HCT116 (cell line): ENCODE results near the gene STARD3NL. TPM values are rescaled to one million over a fixed set of nuclear protein-coding genes. Genes with fewer than 3 reads are reported as not detected.

Source experiments
- ATAC-seq: fragments of 200-7000 bp; cut with Tn5 transposase; 2 replicates; pipeline ENCODE4 v1.9.1; 2020; ENCODE audit warnings: mild to moderate bottlenecking, moderate library complexity
- BruUV-seq: library from RNA; stranded (reverse); fragments of 400-500 nt; replicated peaks from 2 replicates; lab custom pipeline; 2021; lab: Mats Ljungman, UMichigan
- CTCF ChIA-PET: fragments of 300-600 bp; sonication (Branson Sonifier 250); formaldehyde crosslinking; loops from one replicate; lab custom pipeline; 2021; ENCODE audit warnings: antibody characterized with exemption; lab: Charles Lee
- POLR2A ChIA-PET: fragments of 300-600, 350-600 bp; sonication (Branson Sonifier 250); formaldehyde crosslinking; loops from one replicate; lab custom pipeline; 2021; ENCODE audit warnings: antibody characterized with exemption; lab: Charles Lee
- RAD21 ChIA-PET, 2 experiments: fragments of 300-600 bp; sonication (Branson Sonifier 250); formaldehyde crosslinking; loops; one replicate each; lab custom pipeline; 2023; ENCODE audit warnings: low total read pairs in 2 of 2; ENCODE audit not compliant: uncharacterized antibody in 2 of 2, unreplicated experiment in 2 of 2, low non-redundant PET in 1 of 2; lab: Charles Lee
- DNase-seq: peaks from one replicate; pipeline ENCODE4 v3.0.0-alpha.2; 2010; ENCODE audit warnings: low read depth, low spot score
- H2AFZ ChIP-seq: fragments of 200-600 bp; shearing (Covaris generic), sonication (generic); 2 replicates; pipeline ENCODE4 v1.6.1; 2017; ENCODE audit warnings: low read depth, mixed run types, mixed read lengths, antibody characterized with exemption, low read length; ENCODE audit not compliant: poor library complexity, severe bottlenecking
- H3K27ac ChIP-seq: 2 replicates; pipeline ENCODE4 v1.5.1; 2012; ENCODE audit warnings: low read depth, low read length
- H3K27me3 ChIP-seq: fragments of 200-600 bp; sonication (generic); 2 replicates; pipeline ENCODE4 v1.6.1; 2016; ENCODE audit warnings: mixed run types, low read length, mixed read lengths; ENCODE audit not compliant: insufficient read depth
- H3K36me3 ChIP-seq, 2 experiments: fragments of 200-500 bp in 1 of 2; fragments of 200-600 bp in 1 of 2; sonication (Bioruptor generic) in 1 of 2; sonication (generic) in 1 of 2; 2 replicates each; pipeline versions ENCODE4 v1.5.1 to v1.6.1; 2014 to 2016; ENCODE audit warnings: low read length in 2 of 2, inconsistent platforms in 1 of 2, mixed read lengths in 1 of 2, mixed run types in 1 of 2; ENCODE audit not compliant: insufficient read depth in 2 of 2, control insufficient read depth in 1 of 2
- H3K4me1 ChIP-seq, 2 experiments: fragments of 200-600 bp in 1 of 2; sonication (generic) in 1 of 2; 2 replicates each; pipeline versions ENCODE4 v1.5.1 to v1.6.1; 2012 to 2017; ENCODE audit warnings: low read length in 2 of 2, inconsistent platforms in 1 of 2, mild to moderate bottlenecking in 1 of 2, mixed read lengths in 1 of 2, mixed run types in 1 of 2, moderate library complexity in 1 of 2; ENCODE audit not compliant: insufficient read depth in 2 of 2, control insufficient read depth in 1 of 2
- H3K4me2 ChIP-seq: fragments of 200-600 bp; sonication (generic); 2 replicates; pipeline ENCODE4 v1.6.1; 2017; ENCODE audit warnings: mixed run types, low read length, mixed read lengths
- H3K4me3 ChIP-seq, 2 experiments: fragments of 200-600 bp in 1 of 2; sonication (generic) in 1 of 2; replicated peaks in 1 of 2; 2 replicates each; pipeline ENCODE4 v1.5.1; 2011 to 2016; ENCODE audit warnings: low read length in 2 of 2, control low read depth in 1 of 2, low read depth in 1 of 2, mild to moderate bottlenecking in 1 of 2, mixed read lengths in 1 of 2, mixed run types in 1 of 2
- H3K79me2 ChIP-seq: fragments of 200-600 bp; sonication (generic); 2 replicates; pipeline ENCODE4 v1.6.1; 2017; ENCODE audit warnings: mild to moderate bottlenecking, mixed run types, low read length, moderate library complexity, mixed read lengths; ENCODE audit not compliant: insufficient read depth
- H3K9ac ChIP-seq: fragments of 200-600 bp; sonication (generic); 2 replicates; pipeline ENCODE4 v1.6.1; 2016; ENCODE audit warnings: low read length, mixed read lengths
- H3K9me2 ChIP-seq: fragments of 200-600 bp; sonication (generic), shearing (Covaris generic); 2 replicates; pipeline ENCODE4 v1.6.1; 2017; ENCODE audit warnings: mixed run types, mild to moderate bottlenecking, moderate library complexity; ENCODE audit not compliant: insufficient read depth
- H3K9me3 ChIP-seq, 2 experiments: fragments of 200-500 bp in 1 of 2; fragments of 200-600 bp in 1 of 2; sonication (Bioruptor generic) in 1 of 2; sonication (generic) in 1 of 2; 2 replicates each; pipeline ENCODE4 v1.6.1; 2014 to 2017; ENCODE audit warnings: low read length in 2 of 2, mixed read lengths in 2 of 2, inconsistent platforms in 1 of 2, low read depth in 1 of 2, mild to moderate bottlenecking in 1 of 2, mixed run types in 1 of 2, moderate library complexity in 1 of 2; ENCODE audit not compliant: control insufficient read depth in 1 of 2, insufficient read depth in 1 of 2
- H4K20me1 ChIP-seq: fragments of 200-600 bp; sonication (generic), shearing (Covaris generic); 2 replicates; pipeline ENCODE4 v1.6.1; 2017; ENCODE audit warnings: mixed run types, mild to moderate bottlenecking, moderate library complexity; ENCODE audit not compliant: insufficient read depth
- CEBPB ChIP-seq: IDR thresholded peaks from 2 replicates; pipeline ENCODE4 v1.6.1; 2012; ENCODE audit warnings: low read depth
- EGR1 ChIP-seq: IDR thresholded peaks from 2 replicates; pipeline ENCODE4 v1.6.1; 2012; ENCODE audit warnings: low read depth
- ELF1 ChIP-seq: IDR thresholded peaks from 2 replicates; pipeline ENCODE4 v1.6.1; 2012; ENCODE audit warnings: low read depth, borderline replicate concordance
- EZH2phosphoT487 ChIP-seq: fragments of 200-600 bp; IDR thresholded peaks from 2 replicates; pipeline ENCODE4 v1.6.1; 2018; ENCODE audit warnings: antibody characterized with exemption, borderline replicate concordance
- FOSL1 ChIP-seq: IDR thresholded peaks from 2 replicates; pipeline ENCODE4 v1.6.1; 2012; ENCODE audit warnings: low read depth
- JUND ChIP-seq: IDR thresholded peaks from 2 replicates; pipeline ENCODE4 v1.6.1; 2012
- POLR2A ChIP-seq: IDR thresholded peaks from 2 replicates; pipeline ENCODE4 v1.7.0; 2011; ENCODE audit warnings: borderline replicate concordance; ENCODE audit not compliant: insufficient read depth, insufficient read length; ENCODE audit errors: extremely low read depth
- RAD21 ChIP-seq: IDR thresholded peaks from 2 replicates; pipeline ENCODE4 v1.6.1; 2012; ENCODE audit warnings: low read depth, mild to moderate bottlenecking
- SIN3A ChIP-seq: IDR thresholded peaks from 2 replicates; pipeline ENCODE4 v1.6.1; 2012; ENCODE audit warnings: low read depth
- TCF7L2 ChIP-seq: IDR thresholded peaks from 2 replicates; pipeline ENCODE4 v1.7.0; 2011; ENCODE audit warnings: borderline replicate concordance, inconsistent platforms; ENCODE audit not compliant: insufficient read depth, insufficient read length; ENCODE audit errors: extremely low read depth
- YY1 ChIP-seq: IDR thresholded peaks from 2 replicates; pipeline ENCODE4 v1.6.1; 2011; ENCODE audit warnings: low read length, low read depth, moderate library complexity, mild to moderate bottlenecking; ENCODE audit not compliant: insufficient replicate concordance; ENCODE audit errors: extremely low read depth
- ZNF274 ChIP-seq: fragments of 200-500 bp; sonication (Bioruptor generic); IDR thresholded peaks from 2 replicates; pipeline ENCODE4 v1.6.1; 2014; ENCODE audit warnings: mild to moderate bottlenecking, low read depth, low read length, inconsistent platforms
- intact Hi-C: fragments of 100-400 bp; cut with micrococcal nuclease; formaldehyde crosslinking; loops from 2 replicates; pipeline ENCODE4 v1.10.0; 2022
- total RNA-seq: library from RNA; stranded (reverse); gene quantifications from one replicate; pipeline ENCODE4 v1.2.1, GENCODE V29; 2021; ENCODE audit not compliant: unreplicated experiment
- TF ChIP-seq, protein P1 (sequence below): IDR thresholded peaks from 2 replicates; pipeline ENCODE4 v1.6.1; 2011; ENCODE audit warnings: mild to moderate bottlenecking, low read length, moderate library complexity; ENCODE audit not compliant: insufficient replicate concordance; ENCODE audit errors: extremely low read depth
- TF ChIP-seq, protein P2 (sequence below), 3 experiments: fragments of 200-600 bp in 1 of 3; sonication (generic) in 1 of 3; IDR thresholded peaks in 2 of 3; conservative IDR thresholded peaks in 1 of 3; 2 replicates each; pipeline ENCODE4 v1.5.1; 2012 to 2017; ENCODE audit warnings: low read depth in 2 of 3, low read length in 2 of 3, antibody characterized with exemption in 1 of 3, borderline replicate concordance in 1 of 3, control low read depth in 1 of 3, mild to moderate bottlenecking in 1 of 3, mixed read lengths in 1 of 3, mixed run types in 1 of 3, moderate library complexity in 1 of 3; ENCODE audit not compliant: insufficient read depth in 1 of 3
- TF ChIP-seq, protein P3 (sequence below): IDR thresholded peaks from 2 replicates; pipeline ENCODE4 v1.6.1; 2012; ENCODE audit warnings: low read depth
- TF ChIP-seq, protein P4 (sequence below): IDR thresholded peaks from 2 replicates; pipeline ENCODE4 v1.6.1; 2012
- TF ChIP-seq, protein P5 (sequence below): IDR thresholded peaks from 2 replicates; pipeline ENCODE4 v1.6.1; 2012

STARD3NL gene
- total RNA-seq, 1 experiment from 2014 or later = 32.0 TPM

DNA sequence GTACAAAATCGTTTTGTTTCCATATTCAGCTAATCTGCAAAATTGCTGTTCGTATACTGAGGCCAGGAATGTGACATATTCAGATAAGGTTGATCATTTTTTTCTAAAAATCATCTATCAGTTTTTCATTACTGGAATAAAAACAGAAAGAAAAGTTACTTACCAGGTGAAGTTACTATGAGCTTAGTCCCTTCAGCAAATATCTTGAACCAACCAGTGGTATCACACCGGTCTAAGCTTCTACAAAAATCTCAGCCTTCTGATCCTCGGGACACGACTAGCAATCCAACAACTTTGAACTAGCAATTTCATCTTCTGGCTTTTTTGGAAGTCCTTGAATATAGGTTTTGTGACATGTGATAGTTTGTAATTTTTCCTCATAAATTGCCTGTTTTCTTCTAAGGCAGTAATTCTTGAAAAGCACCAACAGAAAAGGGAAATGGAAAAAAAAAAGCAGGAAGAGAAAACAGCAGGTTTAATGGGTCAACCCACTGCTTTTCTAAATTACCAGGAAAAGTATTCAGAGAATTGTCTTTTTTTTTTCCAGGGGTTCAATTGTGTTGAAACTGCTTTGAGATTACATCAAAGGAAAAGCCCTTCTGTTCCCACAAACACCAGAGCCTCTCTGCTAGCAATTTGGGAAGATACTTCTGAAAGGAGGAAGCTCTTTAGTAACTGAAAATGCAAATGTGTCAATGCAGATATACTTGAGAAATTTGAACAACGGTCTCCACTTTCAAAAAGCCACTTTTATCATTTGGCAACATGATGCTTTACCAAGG, 98.2 kb downstream of the STARD3NL start:
- ChIA-PET CTCF (no interaction called here), RAD21 (no interaction called here), POLR2A (no interaction called here)
- H3K27me3 ChIP-seq = peaks cover 5% of the 10 kb centered on the region
- no peaks in the 10 kb centered on the region for H3K36me3 ChIP-seq
- intact Hi-C loops = no loop called here
- H3K9me2 ChIP-seq = no peaks in the 10 kb centered on the region
- ATAC-seq (no peak), DNase-seq (no peak)
- TF ChIP-seq JUND (no peak), YY1 (no peak), ZNF274 (no peak), EZH2phosphoT487 (no peak), EGR1 (no peak), TCF7L2 (no peak), CEBPB (no peak), SIN3A (no peak), ELF1 (no peak), FOSL1 (no peak), POLR2A (no peak), RAD21 (no peak)
- TF ChIP-seq, protein P1, sequence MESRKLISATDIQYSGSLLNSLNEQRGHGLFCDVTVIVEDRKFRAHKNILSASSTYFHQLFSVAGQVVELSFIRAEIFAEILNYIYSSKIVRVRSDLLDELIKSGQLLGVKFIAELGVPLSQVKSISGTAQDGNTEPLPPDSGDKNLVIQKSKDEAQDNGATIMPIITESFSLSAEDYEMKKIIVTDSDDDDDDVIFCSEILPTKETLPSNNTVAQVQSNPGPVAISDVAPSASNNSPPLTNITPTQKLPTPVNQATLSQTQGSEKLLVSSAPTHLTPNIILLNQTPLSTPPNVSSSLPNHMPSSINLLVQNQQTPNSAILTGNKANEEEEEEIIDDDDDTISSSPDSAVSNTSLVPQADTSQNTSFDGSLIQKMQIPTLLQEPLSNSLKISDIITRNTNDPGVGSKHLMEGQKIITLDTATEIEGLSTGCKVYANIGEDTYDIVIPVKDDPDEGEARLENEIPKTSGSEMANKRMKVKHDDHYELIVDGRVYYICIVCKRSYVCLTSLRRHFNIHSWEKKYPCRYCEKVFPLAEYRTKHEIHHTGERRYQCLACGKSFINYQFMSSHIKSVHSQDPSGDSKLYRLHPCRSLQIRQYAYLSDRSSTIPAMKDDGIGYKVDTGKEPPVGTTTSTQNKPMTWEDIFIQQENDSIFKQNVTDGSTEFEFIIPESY = no peak
- TF ChIP-seq, protein P2, sequence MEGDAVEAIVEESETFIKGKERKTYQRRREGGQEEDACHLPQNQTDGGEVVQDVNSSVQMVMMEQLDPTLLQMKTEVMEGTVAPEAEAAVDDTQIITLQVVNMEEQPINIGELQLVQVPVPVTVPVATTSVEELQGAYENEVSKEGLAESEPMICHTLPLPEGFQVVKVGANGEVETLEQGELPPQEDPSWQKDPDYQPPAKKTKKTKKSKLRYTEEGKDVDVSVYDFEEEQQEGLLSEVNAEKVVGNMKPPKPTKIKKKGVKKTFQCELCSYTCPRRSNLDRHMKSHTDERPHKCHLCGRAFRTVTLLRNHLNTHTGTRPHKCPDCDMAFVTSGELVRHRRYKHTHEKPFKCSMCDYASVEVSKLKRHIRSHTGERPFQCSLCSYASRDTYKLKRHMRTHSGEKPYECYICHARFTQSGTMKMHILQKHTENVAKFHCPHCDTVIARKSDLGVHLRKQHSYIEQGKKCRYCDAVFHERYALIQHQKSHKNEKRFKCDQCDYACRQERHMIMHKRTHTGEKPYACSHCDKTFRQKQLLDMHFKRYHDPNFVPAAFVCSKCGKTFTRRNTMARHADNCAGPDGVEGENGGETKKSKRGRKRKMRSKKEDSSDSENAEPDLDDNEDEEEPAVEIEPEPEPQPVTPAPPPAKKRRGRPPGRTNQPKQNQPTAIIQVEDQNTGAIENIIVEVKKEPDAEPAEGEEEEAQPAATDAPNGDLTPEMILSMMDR (IDR thresholded peaks at IDR 0.05 in 2 of 3, conservative IDR thresholded peaks at IDR 0.05 in 1 of 3; ENCODE audit: borderline replicate concordance in 1 of 3, insufficient read depth in 1 of 3, low read depth in 2 of 3, low read length in 2 of 3) = no peak
- TF ChIP-seq, protein P3, sequence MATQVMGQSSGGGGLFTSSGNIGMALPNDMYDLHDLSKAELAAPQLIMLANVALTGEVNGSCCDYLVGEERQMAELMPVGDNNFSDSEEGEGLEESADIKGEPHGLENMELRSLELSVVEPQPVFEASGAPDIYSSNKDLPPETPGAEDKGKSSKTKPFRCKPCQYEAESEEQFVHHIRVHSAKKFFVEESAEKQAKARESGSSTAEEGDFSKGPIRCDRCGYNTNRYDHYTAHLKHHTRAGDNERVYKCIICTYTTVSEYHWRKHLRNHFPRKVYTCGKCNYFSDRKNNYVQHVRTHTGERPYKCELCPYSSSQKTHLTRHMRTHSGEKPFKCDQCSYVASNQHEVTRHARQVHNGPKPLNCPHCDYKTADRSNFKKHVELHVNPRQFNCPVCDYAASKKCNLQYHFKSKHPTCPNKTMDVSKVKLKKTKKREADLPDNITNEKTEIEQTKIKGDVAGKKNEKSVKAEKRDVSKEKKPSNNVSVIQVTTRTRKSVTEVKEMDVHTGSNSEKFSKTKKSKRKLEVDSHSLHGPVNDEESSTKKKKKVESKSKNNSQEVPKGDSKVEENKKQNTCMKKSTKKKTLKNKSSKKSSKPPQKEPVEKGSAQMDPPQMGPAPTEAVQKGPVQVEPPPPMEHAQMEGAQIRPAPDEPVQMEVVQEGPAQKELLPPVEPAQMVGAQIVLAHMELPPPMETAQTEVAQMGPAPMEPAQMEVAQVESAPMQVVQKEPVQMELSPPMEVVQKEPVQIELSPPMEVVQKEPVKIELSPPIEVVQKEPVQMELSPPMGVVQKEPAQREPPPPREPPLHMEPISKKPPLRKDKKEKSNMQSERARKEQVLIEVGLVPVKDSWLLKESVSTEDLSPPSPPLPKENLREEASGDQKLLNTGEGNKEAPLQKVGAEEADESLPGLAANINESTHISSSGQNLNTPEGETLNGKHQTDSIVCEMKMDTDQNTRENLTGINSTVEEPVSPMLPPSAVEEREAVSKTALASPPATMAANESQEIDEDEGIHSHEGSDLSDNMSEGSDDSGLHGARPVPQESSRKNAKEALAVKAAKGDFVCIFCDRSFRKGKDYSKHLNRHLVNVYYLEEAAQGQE = no peak
- TF ChIP-seq, protein P4, sequence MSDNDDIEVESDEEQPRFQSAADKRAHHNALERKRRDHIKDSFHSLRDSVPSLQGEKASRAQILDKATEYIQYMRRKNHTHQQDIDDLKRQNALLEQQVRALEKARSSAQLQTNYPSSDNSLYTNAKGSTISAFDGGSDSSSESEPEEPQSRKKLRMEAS = no peak
- TF ChIP-seq, protein P5, sequence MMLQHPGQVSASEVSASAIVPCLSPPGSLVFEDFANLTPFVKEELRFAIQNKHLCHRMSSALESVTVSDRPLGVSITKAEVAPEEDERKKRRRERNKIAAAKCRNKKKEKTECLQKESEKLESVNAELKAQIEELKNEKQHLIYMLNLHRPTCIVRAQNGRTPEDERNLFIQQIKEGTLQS = no peak
- no peak overlapping the region for H3K4me3 ChIP-seq
- no peaks in the 10 kb centered on the region for H3K79me2 ChIP-seq
- no peak overlapping the region for H3K27ac ChIP-seq
- BruUV-seq = no TSS peak
- H3K4me2 ChIP-seq = no peak overlapping the region
- H2AFZ ChIP-seq = no peak overlapping the region
- no peak overlapping the region for H3K9ac ChIP-seq
- H3K4me1 ChIP-seq = no peaks in the 10 kb centered on the region
- no peaks in the 10 kb centered on the region for H4K20me1 ChIP-seq
- no peaks in the 10 kb centered on the region for H3K9me3 ChIP-seq
